A549 (cell line): ENCODE data around the gene DOCK6. TPM values are rescaled to one million over a fixed set of nuclear protein-coding genes. Genes with fewer than 3 reads are reported as not detected.

Experiments
- ATAC-seq, 2 experiments: fragments of 200-7000 bp in 1 of 2; fragments of >200 bp in 1 of 2; cut with Nextera tagmentation in 1 of 2; cut with Tn5 transposase in 1 of 2; 3 replicates each; pipeline versions ENCODE4 v1.8.0 to v1.9.1; 2018 to 2020; ENCODE audit warnings: mild to moderate bottlenecking in 1 of 2, moderate library complexity in 1 of 2
- CTCF ChIA-PET: fragments of 300-600 bp; sonication (Branson Sonifier 250); formaldehyde crosslinking; extraction: SDS; loops from one replicate; lab custom pipeline; 2021; ENCODE audit warnings: antibody characterized with exemption, inconsistent platforms; lab: Yijun Ruan, JAX
- POLR2A ChIA-PET: fragments of 350-600 bp; formaldehyde crosslinking; extraction: SDS; loops from one replicate; lab custom pipeline; 2021; ENCODE audit warnings: antibody characterized with exemption, inconsistent platforms; lab: Yijun Ruan, JAX
- DNase-seq, 2 experiments: peaks; one replicate each; pipeline versions ENCODE4 v3.0.0 to v3.0.0-alpha.2; 2011 to 2016; ENCODE audit warnings: low read depth in 1 of 2, low spot score in 1 of 2
- FAIRE-seq: peaks from 2 replicates; lab custom pipeline; 2011; peaks lifted over from hg19 to GRCh38; lab: Jason Lieb, UNC
- H3K27ac ChIP-seq, 2 experiments: fragments of >200 bp; sonication (Bioruptor Twin); formaldehyde crosslinking; 3 replicates each; pipeline ENCODE4 v1.5.1; 2016 to 2017
- H3K4me1 ChIP-seq: fragments of >200 bp; sonication (Bioruptor Twin); formaldehyde crosslinking; 3 replicates; pipeline ENCODE4 v1.6.1; 2016
- H3K4me2 ChIP-seq: fragments of >200 bp; sonication (Bioruptor Twin); formaldehyde crosslinking; 3 replicates; pipeline ENCODE4 v1.6.1; 2016
- H3K4me3 ChIP-seq: fragments of >200 bp; sonication (Bioruptor Twin); formaldehyde crosslinking; 3 replicates; pipeline ENCODE4 v1.5.1; 2016
- H3K9me3 ChIP-seq: fragments of >200 bp; sonication (Bioruptor Twin); formaldehyde crosslinking; 3 replicates; pipeline ENCODE4 v1.6.1; 2016
- BHLHE40 ChIP-seq: IDR thresholded peaks from 2 replicates; pipeline ENCODE4 v1.6.1; 2012; ENCODE audit warnings: low read depth, low read length, inconsistent platforms
- CBX8 ChIP-seq: fragments of 200-600 bp; sonication (generic); IDR thresholded peaks from 2 replicates; pipeline ENCODE4 v1.6.1; 2016
- E2F6 ChIP-seq: IDR thresholded peaks from 2 replicates; pipeline ENCODE4 v1.6.1; 2012; ENCODE audit warnings: low read depth, borderline replicate concordance
- EHMT2 ChIP-seq: fragments of 200-600 bp; sonication (generic); IDR thresholded peaks from 2 replicates; pipeline ENCODE4 v1.6.1; 2016; ENCODE audit warnings: antibody characterized with exemption, low read depth, mild to moderate bottlenecking, moderate library complexity
- FOSL2 ChIP-seq, 2 experiments: fragments of 450-650 bp in 1 of 2; fragments of >200 bp in 1 of 2; sonication (Bioruptor Twin) in 1 of 2; formaldehyde crosslinking; IDR thresholded peaks; 2 replicates each; pipeline versions ENCODE4 v1.5.0 to v1.6.1; 2016 to 2020; ENCODE audit warnings: mild to moderate bottlenecking in 1 of 2, moderate library complexity in 1 of 2
- GATA3 ChIP-seq: IDR thresholded peaks from 2 replicates; pipeline ENCODE4 v1.6.1; 2012; ENCODE audit warnings: borderline replicate concordance
- HDAC2 ChIP-seq: fragments of 200-600 bp; sonication (generic); IDR thresholded peaks from 2 replicates; pipeline ENCODE4 v1.6.1; 2016
- MAFK ChIP-seq: fragments of 450-650 bp; IDR thresholded peaks from 2 replicates; pipeline ENCODE4 v1.6.1; 2014; ENCODE audit not compliant: partially characterized antibody
- MAZ ChIP-seq: fragments of 150-350 bp; IDR thresholded peaks from 2 replicates; pipeline ENCODE4 v1.6.1; 2014; ENCODE audit warnings: antibody characterized with exemption, low read depth, low read length, borderline replicate concordance
- NR3C1 ChIP-seq: fragments of >200 bp; sonication (Bioruptor Twin); formaldehyde crosslinking; IDR thresholded peaks from 3 replicates; pipeline ENCODE4 v1.6.1; 2017
- PHF8 ChIP-seq: fragments of 200-600 bp; sonication (generic); IDR thresholded peaks from 2 replicates; pipeline ENCODE4 v1.6.1; 2016; ENCODE audit warnings: low read depth, mild to moderate bottlenecking, antibody characterized with exemption, moderate library complexity, borderline replicate concordance
- POLR2AphosphoS2 ChIP-seq: conservative IDR thresholded peaks from 2 replicates; pipeline ENCODE4 v1.6.1; 2012; ENCODE audit warnings: low read length, improper control_type of control experiment, inconsistent platforms
- RAD21 ChIP-seq, 2 experiments: fragments of >200 bp in 1 of 2; sonication (Bioruptor Twin) in 1 of 2; formaldehyde crosslinking in 1 of 2; IDR thresholded peaks in 1 of 2; conservative IDR thresholded peaks in 1 of 2; 2 replicates in 1 of 2; 3 replicates in 1 of 2; pipeline ENCODE4 v1.6.1; 2012 to 2018; ENCODE audit warnings: inconsistent platforms in 1 of 2
- RARB ChIP-seq: fragments of 250-450 bp; sonication (Bioruptor Pico); IDR thresholded peaks from 2 replicates; pipeline ENCODE4 v1.8.0; 2021; ENCODE audit warnings: mild to moderate bottlenecking, moderate library complexity
- RCOR1 ChIP-seq: fragments of 150-350 bp; IDR thresholded peaks from 2 replicates; pipeline ENCODE4 v1.6.1; 2014; ENCODE audit warnings: antibody characterized with exemption, low read length, low read depth
- ZFP36 ChIP-seq: fragments of 450-650 bp; IDR thresholded peaks from 2 replicates; pipeline ENCODE4 v1.6.1; 2014; ENCODE audit warnings: borderline replicate concordance; ENCODE audit not compliant: partially characterized antibody
- ZNF302 ChIP-seq: fragments of 250-450 bp; sonication (Bioruptor Pico); IDR thresholded peaks from 2 replicates; pipeline ENCODE4 v1.9.0; 2021; ENCODE audit warnings: inconsistent platforms, mild to moderate bottlenecking, moderate library complexity
- WGBS: methylation state at CpG from one replicate; pipeline ENCODE4 v1.1.6; 2017; ENCODE audit errors: missing lambda C conversion rate; 5-methylcytosine and 5-hydroxymethylcytosine counted together
- polyA plus RNA-seq, 4 experiments: library from polyadenylated mRNA; depleted of rRNA in 3 of 4; stranded (reverse); fragments of >200 nt; fragmentation: RNase III in 1 of 4; extraction: RNeasy Plus Mini Kit Qiagen cat#74134 plus additional on column Dnase treatment in 1 of 4; gene quantifications; 2 replicates in 3 of 4; 3 replicates in 1 of 4; pipeline ENCODE4 v1.2.3, GENCODE V29; 2011 to 2017
- TF ChIP-seq, protein P1 (sequence below): fragments of >200 bp; sonication (Bioruptor Twin); formaldehyde crosslinking; IDR thresholded peaks from 2 replicates; pipeline ENCODE4 v1.6.1; 2016
- TF ChIP-seq, protein P2 (sequence below): fragments of 450-650 bp; IDR thresholded peaks from 2 replicates; pipeline ENCODE4 v1.6.1; 2014; ENCODE audit warnings: antibody characterized with exemption
- TF ChIP-seq, protein P3 (sequence below): fragments of 250-450 bp; sonication (Bioruptor Pico); IDR thresholded peaks from 2 replicates; pipeline ENCODE4 v1.5.0; 2021; ENCODE audit warnings: mild to moderate bottlenecking, moderate library complexity, borderline replicate concordance
- TF ChIP-seq, protein P4 (sequence below): IDR thresholded peaks from 2 replicates; pipeline ENCODE4 v1.6.1; 2012
- TF ChIP-seq, protein P5 (sequence below): fragments of 150-350 bp; IDR thresholded peaks from 2 replicates; pipeline ENCODE4 v1.6.1; 2014; ENCODE audit warnings: low read depth, mild to moderate bottlenecking, low read length
- TF ChIP-seq, protein P6 (sequence below): fragments of >200 bp; sonication (Bioruptor Twin); formaldehyde crosslinking; IDR thresholded peaks from 3 replicates; pipeline ENCODE4 v1.6.1; 2016

Gene DOCK6
- polyA plus RNA-seq, 2 of the 4 experiments (the other 2 are of a cell fraction), result 7.6 to 8.0 TPM

DNA sequence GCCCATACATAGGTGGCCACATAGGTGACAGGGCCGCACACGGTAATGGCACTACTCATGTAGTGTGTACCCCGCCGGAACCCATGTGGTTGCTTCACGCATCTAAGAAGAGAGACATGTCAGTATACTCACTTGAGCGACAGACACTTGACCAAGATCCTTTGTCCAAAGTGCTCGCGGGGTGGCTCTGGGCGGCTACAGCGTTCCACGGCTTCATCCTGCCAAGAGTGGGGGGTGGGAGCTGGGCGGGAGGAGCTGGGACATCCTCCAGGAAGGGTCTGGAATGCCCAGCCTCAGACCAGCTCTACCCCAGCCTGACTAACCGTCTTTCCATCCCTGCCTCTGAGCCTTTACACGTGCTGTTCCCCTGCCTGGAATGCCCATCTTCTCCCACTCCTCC, 14.4 kb downstream of the DOCK6 start:
- DNase-seq, result no peak
- FAIRE-seq, result no peak
- 0 out of 3 replicates have a peak, but pooled peaks cover 4% of the 10 kb centered on the region for H3K4me1 ChIP-seq
- H3K4me2 ChIP-seq, result no peak overlapping the region
- WGBS, result 95% methylated on average over 14 of the region's 14 CpGs
- ChIA-PET POLR2A (no interaction called here), CTCF (no interaction called here)
- H3K27ac ChIP-seq, result no peak overlapping the region
- TF ChIP-seq CBX8 (no peak), PHF8 (no peak), FOSL2 (IDR thresholded peaks at IDR 0.05) (no peak), FOSL2 (CRISPR knock-in tag; IDR thresholded peaks at IDR 0.05) (no peak), GATA3 (no peak)
- TF ChIP-seq, protein P1, sequence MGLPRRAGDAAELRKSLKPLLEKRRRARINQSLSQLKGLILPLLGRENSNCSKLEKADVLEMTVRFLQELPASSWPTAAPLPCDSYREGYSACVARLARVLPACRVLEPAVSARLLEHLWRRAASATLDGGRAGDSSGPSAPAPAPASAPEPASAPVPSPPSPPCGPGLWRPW, result no peak
- TF ChIP-seq, protein P2, sequence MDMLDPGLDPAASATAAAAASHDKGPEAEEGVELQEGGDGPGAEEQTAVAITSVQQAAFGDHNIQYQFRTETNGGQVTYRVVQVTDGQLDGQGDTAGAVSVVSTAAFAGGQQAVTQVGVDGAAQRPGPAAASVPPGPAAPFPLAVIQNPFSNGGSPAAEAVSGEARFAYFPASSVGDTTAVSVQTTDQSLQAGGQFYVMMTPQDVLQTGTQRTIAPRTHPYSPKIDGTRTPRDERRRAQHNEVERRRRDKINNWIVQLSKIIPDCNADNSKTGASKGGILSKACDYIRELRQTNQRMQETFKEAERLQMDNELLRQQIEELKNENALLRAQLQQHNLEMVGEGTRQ, result no peak
- TF ChIP-seq, protein P3, sequence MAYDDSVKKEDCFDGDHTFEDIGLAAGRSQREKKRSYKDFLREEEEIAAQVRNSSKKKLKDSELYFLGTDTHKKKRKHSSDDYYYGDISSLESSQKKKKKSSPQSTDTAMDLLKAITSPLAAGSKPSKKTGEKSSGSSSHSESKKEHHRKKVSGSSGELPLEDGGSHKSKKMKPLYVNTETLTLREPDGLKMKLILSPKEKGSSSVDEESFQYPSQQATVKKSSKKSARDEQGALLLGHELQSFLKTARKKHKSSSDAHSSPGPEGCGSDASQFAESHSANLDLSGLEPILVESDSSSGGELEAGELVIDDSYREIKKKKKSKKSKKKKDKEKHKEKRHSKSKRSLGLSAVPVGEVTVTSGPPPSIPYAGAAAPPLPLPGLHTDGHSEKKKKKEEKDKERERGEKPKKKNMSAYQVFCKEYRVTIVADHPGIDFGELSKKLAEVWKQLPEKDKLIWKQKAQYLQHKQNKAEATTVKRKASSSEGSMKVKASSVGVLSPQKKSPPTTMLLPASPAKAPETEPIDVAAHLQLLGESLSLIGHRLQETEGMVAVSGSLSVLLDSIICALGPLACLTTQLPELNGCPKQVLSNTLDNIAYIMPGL, result no peak
- no peak for ATAC-seq
- H3K4me3 ChIP-seq, result no peak overlapping the region
- no peaks in the 10 kb centered on the region for H3K9me3 ChIP-seq

- no peak for DNase-seq
- 100% methylated on average over 4 of the region's 10 CpGs for WGBS
- Histone ChIP-seq H3K27ac (no peak overlapping the region), H3K9me3 (no peaks in the 10 kb centered on the region), H3K4me1 (0 out of 3 replicates have a peak, but pooled peaks cover 4% of the 10 kb centered on the region), H3K4me2 (no peak overlapping the region), H3K4me3 (no peak overlapping the region)
- ATAC-seq, result no peak
- CTCF ChIA-PET, result interaction anchor here (0.6 to 0.7 kb wide), 3 partner anchors 11 to 293 kb away, joined by 4 to 6 read pairs (median 4); no protein-coding TSS in a partner anchor
- POLR2A ChIA-PET, result no interaction called here
- no peak for TF ChIP-seq GATA3
- TF ChIP-seq RARB (CRISPR knock-in tag), result no peak
- TF ChIP-seq, protein P4, sequence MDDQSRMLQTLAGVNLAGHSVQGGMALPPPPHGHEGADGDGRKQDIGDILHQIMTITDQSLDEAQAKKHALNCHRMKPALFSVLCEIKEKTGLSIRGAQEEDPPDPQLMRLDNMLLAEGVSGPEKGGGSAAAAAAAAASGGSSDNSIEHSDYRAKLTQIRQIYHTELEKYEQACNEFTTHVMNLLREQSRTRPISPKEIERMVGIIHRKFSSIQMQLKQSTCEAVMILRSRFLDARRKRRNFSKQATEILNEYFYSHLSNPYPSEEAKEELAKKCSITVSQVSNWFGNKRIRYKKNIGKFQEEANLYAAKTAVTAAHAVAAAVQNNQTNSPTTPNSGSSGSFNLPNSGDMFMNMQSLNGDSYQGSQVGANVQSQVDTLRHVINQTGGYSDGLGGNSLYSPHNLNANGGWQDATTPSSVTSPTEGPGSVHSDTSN, result no peak
- TF ChIP-seq E2F6, result no peak
- TF ChIP-seq ZNF302 (CRISPR knock-in tag), result no peak
- TF ChIP-seq, protein P5, sequence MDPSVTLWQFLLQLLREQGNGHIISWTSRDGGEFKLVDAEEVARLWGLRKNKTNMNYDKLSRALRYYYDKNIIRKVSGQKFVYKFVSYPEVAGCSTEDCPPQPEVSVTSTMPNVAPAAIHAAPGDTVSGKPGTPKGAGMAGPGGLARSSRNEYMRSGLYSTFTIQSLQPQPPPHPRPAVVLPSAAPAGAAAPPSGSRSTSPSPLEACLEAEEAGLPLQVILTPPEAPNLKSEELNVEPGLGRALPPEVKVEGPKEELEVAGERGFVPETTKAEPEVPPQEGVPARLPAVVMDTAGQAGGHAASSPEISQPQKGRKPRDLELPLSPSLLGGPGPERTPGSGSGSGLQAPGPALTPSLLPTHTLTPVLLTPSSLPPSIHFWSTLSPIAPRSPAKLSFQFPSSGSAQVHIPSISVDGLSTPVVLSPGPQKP, result no peak
- no peak for TF ChIP-seq FOSL2 (IDR thresholded peaks at IDR 0.05)
- no peak for TF ChIP-seq FOSL2 (CRISPR knock-in tag; IDR thresholded peaks at IDR 0.05)
- no peak for FAIRE-seq
Measured at GRCh38 chr19:11247391-11247790, 14.9 kb downstream of the DOCK6 start.

GRCh38 chr19:11246941-11247340, 15.4 kb downstream of the DOCK6 start:
- WGBS, result 89% methylated on average over 11 of the region's 11 CpGs
- Histone ChIP-seq H3K4me2 (no peak overlapping the region), H3K9me3 (no peaks in the 10 kb centered on the region), H3K4me1 (0 out of 3 replicates have a peak, but pooled peaks cover 4% of the 10 kb centered on the region), H3K27ac (no peak overlapping the region), H3K4me3 (no peak overlapping the region)
- ChIA-PET CTCF (interaction anchor here (0.6 to 0.7 kb wide), 3 partner anchors 11 to 292 kb away, joined by 4 to 6 read pairs (median 4); no protein-coding TSS in a partner anchor), POLR2A (no interaction called here)
- ATAC-seq (no peak), FAIRE-seq (no peak), DNase-seq (no peak)
- TF ChIP-seq MAFK (no peak), RCOR1 (no peak), HDAC2 (no peak), POLR2AphosphoS2 (no peak), RARB (CRISPR knock-in tag) (no peak), RAD21 (conservative IDR thresholded peaks at IDR 0.05 in 1 of 2, IDR thresholded peaks at IDR 0.05 in 1 of 2) (no peak), BHLHE40 (no peak), EHMT2 (no peak), NR3C1 (no peak), ZFP36 (no peak), MAZ (no peak), CBX8 (no peak)
- TF ChIP-seq, protein P6, sequence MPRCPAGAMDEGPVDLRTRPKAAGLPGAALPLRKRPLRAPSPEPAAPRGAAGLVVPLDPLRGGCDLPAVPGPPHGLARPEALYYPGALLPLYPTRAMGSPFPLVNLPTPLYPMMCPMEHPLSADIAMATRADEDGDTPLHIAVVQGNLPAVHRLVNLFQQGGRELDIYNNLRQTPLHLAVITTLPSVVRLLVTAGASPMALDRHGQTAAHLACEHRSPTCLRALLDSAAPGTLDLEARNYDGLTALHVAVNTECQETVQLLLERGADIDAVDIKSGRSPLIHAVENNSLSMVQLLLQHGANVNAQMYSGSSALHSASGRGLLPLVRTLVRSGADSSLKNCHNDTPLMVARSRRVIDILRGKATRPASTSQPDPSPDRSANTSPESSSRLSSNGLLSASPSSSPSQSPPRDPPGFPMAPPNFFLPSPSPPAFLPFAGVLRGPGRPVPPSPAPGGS, result no peak
